HEK293 (cell line): ENCODE measurements around the gene KITLG.
"Not testable (repeated sequence)": the region's sequence is repeated elsewhere in the genome, so short reads cannot be mapped to it uniquely, and the experiment has no call there.

Source experiments
- CTCF ChIA-PET: fragments of 350-600 bp; formaldehyde crosslinking; extraction: SDS; loops from one replicate; lab custom pipeline; 2021; ENCODE audit warnings: antibody characterized with exemption; lab: Yijun Ruan, JAX
- POLR2A ChIA-PET: fragments of 300-600 bp; formaldehyde crosslinking; extraction: SDS; loops from one replicate; lab custom pipeline; 2020; ENCODE audit warnings: antibody characterized with exemption, inconsistent platforms; lab: Yijun Ruan, JAX
- H3K27ac ChIP-seq: fragments of 200-500 bp; sonication (Bioruptor generic); 2 replicates; pipeline ENCODE4 v1.5.1; 2014; ENCODE audit warnings: low read depth, low read length, control low read depth, inconsistent platforms; ENCODE audit errors: extremely low read depth
- H3K36me3 ChIP-seq, 2 experiments: fragments of 200-500 bp in 1 of 2; sonication (Bioruptor generic) in 1 of 2; 1 replicate in 1 of 2; 2 replicates in 1 of 2; pipeline ENCODE4 v1.5.1; 2014 to 2017; ENCODE audit warnings: inconsistent platforms in 2 of 2, low read length in 2 of 2; ENCODE audit not compliant: control insufficient read depth in 2 of 2, insufficient read depth in 1 of 2
- H3K4me1 ChIP-seq: fragments of 200-500 bp; sonication (Bioruptor generic); 2 replicates; pipeline ENCODE4 v1.5.1; 2014; ENCODE audit warnings: mild to moderate bottlenecking, low read length, inconsistent platforms; ENCODE audit not compliant: control insufficient read depth, insufficient read depth
- H3K4me3 ChIP-seq: 2 replicates; pipeline ENCODE4 v1.5.1; 2011; ENCODE audit warnings: low read depth, mild to moderate bottlenecking, control low read depth, low read length, moderate library complexity
- H3K9me3 ChIP-seq: fragments of 200-500 bp; sonication (Bioruptor generic); 2 replicates; pipeline ENCODE4 v1.5.1; 2014; ENCODE audit warnings: low read depth, low read length, inconsistent platforms; ENCODE audit not compliant: control insufficient read depth, insufficient read depth
- FEZF1 ChIP-seq: fragments of 450-650 bp; formaldehyde crosslinking; IDR thresholded peaks from 2 replicates; pipeline ENCODE4 v1.5.1; 2016; ENCODE audit warnings: missing biosample characterization, missing genetic modification characterization
- MYNN ChIP-seq: fragments of 450-650 bp; formaldehyde crosslinking; IDR thresholded peaks from 2 replicates; pipeline ENCODE4 v1.5.1; 2016; ENCODE audit warnings: missing biosample characterization, missing genetic modification characterization, borderline replicate concordance
- OSR2 ChIP-seq: fragments of 450-650 bp; formaldehyde crosslinking; IDR thresholded peaks from 2 replicates; pipeline ENCODE4 v1.5.1; 2016; ENCODE audit warnings: missing biosample characterization, missing genetic modification characterization
- PRDM1 ChIP-seq: fragments of 450-650 bp; formaldehyde crosslinking; IDR thresholded peaks from 2 replicates; pipeline ENCODE4; 2016; ENCODE audit warnings: missing biosample characterization, missing genetic modification characterization
- SP2 ChIP-seq: fragments of 450-650 bp; formaldehyde crosslinking; IDR thresholded peaks from 2 replicates; pipeline ENCODE4 v1.5.1; 2016; ENCODE audit warnings: missing biosample characterization, missing genetic modification characterization
- ZBTB48 ChIP-seq: fragments of 450-650 bp; formaldehyde crosslinking; IDR thresholded peaks from 2 replicates; pipeline ENCODE4 v1.5.1; 2016; ENCODE audit warnings: missing biosample characterization, missing genetic modification characterization
- ZFHX2 ChIP-seq: fragments of 450-650 bp; formaldehyde crosslinking; conservative IDR thresholded peaks from 2 replicates; pipeline ENCODE4 v1.5.1; 2016; ENCODE audit warnings: missing biosample characterization, missing genetic modification characterization
- ZNF114 ChIP-seq: fragments of 450-650 bp; formaldehyde crosslinking; IDR thresholded peaks from 2 replicates; pipeline ENCODE4 v1.5.0; 2017; ENCODE audit warnings: missing biosample characterization, missing genetic modification characterization
- ZNF133 ChIP-seq: fragments of 450-650 bp; formaldehyde crosslinking; IDR thresholded peaks from 2 replicates; pipeline ENCODE4 v1.5.1; 2016; ENCODE audit warnings: missing biosample characterization, missing genetic modification characterization
- ZNF140 ChIP-seq: fragments of 450-650 bp; formaldehyde crosslinking; IDR thresholded peaks from 2 replicates; pipeline ENCODE4 v1.5.1; 2016; ENCODE audit warnings: missing biosample characterization, missing genetic modification characterization
- ZNF157 ChIP-seq: fragments of 450-650 bp; formaldehyde crosslinking; IDR thresholded peaks from 2 replicates; pipeline ENCODE4 v1.5.1; 2016; ENCODE audit warnings: missing biosample characterization, missing genetic modification characterization
- ZNF169 ChIP-seq: fragments of 450-650 bp; formaldehyde crosslinking; IDR thresholded peaks from 2 replicates; pipeline ENCODE4 v1.5.1; 2016; ENCODE audit warnings: missing biosample characterization, missing genetic modification characterization
- ZNF202 ChIP-seq: fragments of 450-650 bp; formaldehyde crosslinking; IDR thresholded peaks from 2 replicates; pipeline ENCODE4 v1.5.1; 2016; ENCODE audit warnings: missing biosample characterization, missing genetic modification characterization, borderline replicate concordance
- ZNF248 ChIP-seq: fragments of 450-650 bp; formaldehyde crosslinking; IDR thresholded peaks from 2 replicates; pipeline ENCODE4 v1.5.1; 2017; ENCODE audit warnings: missing biosample characterization, missing genetic modification characterization
- ZNF394 ChIP-seq: fragments of 450-650 bp; formaldehyde crosslinking; IDR thresholded peaks from 2 replicates; pipeline ENCODE4 v1.5.1; 2016; ENCODE audit warnings: missing biosample characterization, missing genetic modification characterization, mild to moderate bottlenecking, moderate library complexity, borderline replicate concordance
- ZNF560 ChIP-seq: fragments of 450-650 bp; formaldehyde crosslinking; IDR thresholded peaks from 2 replicates; pipeline ENCODE4 v1.5.1; 2017; ENCODE audit warnings: missing biosample characterization, missing genetic modification characterization, borderline replicate concordance
- ZNF561 ChIP-seq: fragments of 450-650 bp; IDR thresholded peaks from 2 replicates; pipeline ENCODE4 v1.5.1; 2018; ENCODE audit warnings: missing biosample characterization, missing genetic modification characterization, borderline replicate concordance
- ZNF777 ChIP-seq: fragments of 450-650 bp; formaldehyde crosslinking; IDR thresholded peaks from 2 replicates; pipeline ENCODE4 v1.5.1; 2017; ENCODE audit warnings: missing biosample characterization, missing genetic modification characterization, borderline replicate concordance
- ZNF792 ChIP-seq: fragments of 450-650 bp; formaldehyde crosslinking; IDR thresholded peaks from 2 replicates; pipeline ENCODE4 v1.5.1; 2016; ENCODE audit warnings: missing biosample characterization, missing genetic modification characterization
- TF ChIP-seq, protein P1 (sequence below): IDR thresholded peaks from 2 replicates; pipeline ENCODE4 v1.6.1; 2011; ENCODE audit warnings: mild to moderate bottlenecking, low read depth, low read length, borderline replicate concordance
- TF ChIP-seq, protein P2 (sequence below): fragments of 450-650 bp; formaldehyde crosslinking; conservative IDR thresholded peaks from 2 replicates; pipeline ENCODE4 v1.5.1; 2016; ENCODE audit warnings: low read depth, missing biosample characterization, missing genetic modification characterization
- TF ChIP-seq, protein P3 (sequence below): fragments of 450-650 bp; formaldehyde crosslinking; IDR thresholded peaks from 2 replicates; pipeline ENCODE4 v1.5.1; 2016; ENCODE audit warnings: missing biosample characterization, missing genetic modification characterization
- TF ChIP-seq, protein P4 (sequence below): fragments of 450-650 bp; formaldehyde crosslinking; IDR thresholded peaks from 2 replicates; pipeline ENCODE4 v1.5.1; 2016; ENCODE audit warnings: missing biosample characterization, missing genetic modification characterization

KITLG gene

DNA sequence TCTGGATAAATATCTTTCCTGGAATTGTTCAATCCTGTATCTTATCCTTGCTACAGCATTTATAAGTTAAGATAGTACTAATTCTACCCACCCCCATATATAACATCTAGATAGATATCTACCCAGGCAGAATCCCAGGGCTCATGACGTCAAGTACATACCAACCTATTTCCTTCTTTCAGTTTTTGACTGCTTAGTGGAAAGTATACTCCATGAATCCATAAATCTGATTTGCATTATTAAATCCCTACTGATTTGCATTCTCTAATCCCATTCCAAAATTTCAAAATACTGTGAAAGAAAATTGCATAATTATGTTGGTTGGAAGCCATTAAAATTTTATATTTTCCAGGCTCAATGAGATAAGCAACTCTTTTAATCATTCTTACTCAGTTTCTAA is 111.7 kb downstream of the KITLG start:
- no peak for TF ChIP-seq ZNF114 (tag by site-specific recombination)
- no peak for TF ChIP-seq ZNF169
- TF ChIP-seq FEZF1 (tag by site-specific recombination), result no peak
- TF ChIP-seq PRDM1 (tag by site-specific recombination), result no peak
- no peak for TF ChIP-seq OSR2 (tag by site-specific recombination)
- TF ChIP-seq SP2 (tag by site-specific recombination), result no peak
- no peak for TF ChIP-seq ZNF140 (tag by site-specific recombination)
- no peak for TF ChIP-seq ZNF561 (tag by site-specific recombination)
- TF ChIP-seq ZNF777, result no peak
- TF ChIP-seq ZBTB48, result no peak
- TF ChIP-seq, protein P1, sequence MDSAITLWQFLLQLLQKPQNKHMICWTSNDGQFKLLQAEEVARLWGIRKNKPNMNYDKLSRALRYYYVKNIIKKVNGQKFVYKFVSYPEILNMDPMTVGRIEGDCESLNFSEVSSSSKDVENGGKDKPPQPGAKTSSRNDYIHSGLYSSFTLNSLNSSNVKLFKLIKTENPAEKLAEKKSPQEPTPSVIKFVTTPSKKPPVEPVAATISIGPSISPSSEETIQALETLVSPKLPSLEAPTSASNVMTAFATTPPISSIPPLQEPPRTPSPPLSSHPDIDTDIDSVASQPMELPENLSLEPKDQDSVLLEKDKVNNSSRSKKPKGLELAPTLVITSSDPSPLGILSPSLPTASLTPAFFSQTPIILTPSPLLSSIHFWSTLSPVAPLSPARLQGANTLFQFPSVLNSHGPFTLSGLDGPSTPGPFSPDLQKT, result no peak
- TF ChIP-seq ZFHX2 (tag by site-specific recombination), result no peak
- no peak for TF ChIP-seq ZNF394 (tag by site-specific recombination)
- TF ChIP-seq ZNF202 (tag by site-specific recombination), result no peak
- no peak for TF ChIP-seq MYNN (tag by site-specific recombination)
- no peak for TF ChIP-seq ZNF560 (tag by site-specific recombination)
- Histone ChIP-seq H3K4me3 (no peak overlapping the region), H3K9me3 (no peaks in the 10 kb centered on the region), H3K27ac (no peak overlapping the region), H3K36me3 (no peaks in the 10 kb centered on the region), H3K4me1 (no peaks in the 10 kb centered on the region)
- CTCF ChIA-PET, result no interaction called here
- POLR2A ChIA-PET, result no interaction called here

DNA sequence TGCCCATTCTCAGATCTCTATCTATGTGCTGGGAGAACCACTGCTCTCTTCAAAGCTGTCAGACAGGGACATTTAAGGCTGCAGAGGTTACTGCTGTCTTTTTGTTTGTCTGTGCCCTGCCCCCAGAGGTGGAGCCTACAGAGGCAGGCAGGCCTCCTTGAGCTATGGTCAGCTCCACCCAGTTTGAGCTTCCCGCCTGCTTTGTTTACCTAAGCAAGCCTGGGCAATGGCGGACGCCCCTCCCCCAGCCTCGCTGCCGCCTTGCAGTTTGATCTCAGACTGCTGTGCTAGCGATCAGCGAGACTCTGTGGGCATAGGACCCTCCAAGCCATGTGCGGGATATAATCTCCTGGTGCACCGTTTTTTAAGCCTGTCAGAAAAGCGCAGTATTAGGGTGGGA is 113.6 kb downstream of the KITLG start:
- H3K36me3 ChIP-seq, H3K27ac ChIP-seq, H3K4me3 ChIP-seq, H3K9me3 ChIP-seq, POLR2A ChIA-PET, CTCF ChIA-PET, H3K4me1 ChIP-seq: not testable (repeated sequence)

DNA sequence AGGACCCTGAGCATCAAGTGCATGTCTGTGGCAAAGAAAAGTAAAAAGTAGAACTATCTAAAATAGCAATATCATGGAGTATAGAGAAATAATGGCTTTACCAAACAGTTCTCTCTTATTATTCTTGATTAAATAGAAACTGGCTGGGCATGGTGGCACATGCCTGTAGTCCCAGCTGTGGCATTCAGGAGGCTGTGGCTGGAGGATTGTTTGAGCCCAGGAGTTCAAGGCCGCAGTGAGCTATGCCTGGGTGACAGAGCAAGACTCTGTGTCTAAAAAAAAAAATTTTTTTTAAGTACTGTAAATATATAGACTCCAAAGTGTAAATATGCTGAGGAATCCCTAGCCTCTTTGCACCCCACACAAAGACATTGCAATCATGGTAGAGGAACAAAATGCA is 121.9 kb downstream of the KITLG start:
- CTCF ChIA-PET, result no interaction called here
- POLR2A ChIA-PET, result no interaction called here
- no peaks in the 10 kb centered on the region for H3K9me3 ChIP-seq
- TF ChIP-seq ZNF248 (tag by site-specific recombination) (no peak), ZNF792 (tag by site-specific recombination) (no peak), ZNF157 (tag by site-specific recombination) (no peak), ZNF133 (no peak)
- TF ChIP-seq, protein P2, sequence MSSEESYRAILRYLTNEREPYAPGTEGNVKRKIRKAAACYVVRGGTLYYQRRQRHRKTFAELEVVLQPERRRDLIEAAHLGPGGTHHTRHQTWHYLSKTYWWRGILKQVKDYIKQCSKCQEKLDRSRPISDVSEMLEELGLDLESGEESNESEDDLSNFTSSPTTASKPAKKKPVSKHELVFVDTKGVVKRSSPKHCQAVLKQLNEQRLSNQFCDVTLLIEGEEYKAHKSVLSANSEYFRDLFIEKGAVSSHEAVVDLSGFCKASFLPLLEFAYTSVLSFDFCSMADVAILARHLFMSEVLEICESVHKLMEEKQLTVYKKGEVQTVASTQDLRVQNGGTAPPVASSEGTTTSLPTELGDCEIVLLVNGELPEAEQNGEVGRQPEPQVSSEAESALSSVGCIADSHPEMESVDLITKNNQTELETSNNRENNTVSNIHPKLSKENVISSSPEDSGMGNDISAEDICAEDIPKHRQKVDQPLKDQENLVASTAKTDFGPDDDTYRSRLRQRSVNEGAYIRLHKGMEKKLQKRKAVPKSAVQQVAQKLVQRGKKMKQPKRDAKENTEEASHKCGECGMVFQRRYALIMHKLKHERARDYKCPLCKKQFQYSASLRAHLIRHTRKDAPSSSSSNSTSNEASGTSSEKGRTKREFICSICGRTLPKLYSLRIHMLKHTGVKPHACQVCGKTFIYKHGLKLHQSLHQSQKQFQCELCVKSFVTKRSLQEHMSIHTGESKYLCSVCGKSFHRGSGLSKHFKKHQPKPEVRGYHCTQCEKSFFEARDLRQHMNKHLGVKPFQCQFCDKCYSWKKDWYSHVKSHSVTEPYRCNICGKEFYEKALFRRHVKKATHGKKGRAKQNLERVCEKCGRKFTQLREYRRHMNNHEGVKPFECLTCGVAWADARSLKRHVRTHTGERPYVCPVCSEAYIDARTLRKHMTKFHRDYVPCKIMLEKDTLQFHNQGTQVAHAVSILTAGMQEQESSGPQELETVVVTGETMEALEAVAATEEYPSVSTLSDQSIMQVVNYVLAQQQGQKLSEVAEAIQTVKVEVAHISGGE (tag by site-specific recombination), result no peak
- TF ChIP-seq, protein P3, sequence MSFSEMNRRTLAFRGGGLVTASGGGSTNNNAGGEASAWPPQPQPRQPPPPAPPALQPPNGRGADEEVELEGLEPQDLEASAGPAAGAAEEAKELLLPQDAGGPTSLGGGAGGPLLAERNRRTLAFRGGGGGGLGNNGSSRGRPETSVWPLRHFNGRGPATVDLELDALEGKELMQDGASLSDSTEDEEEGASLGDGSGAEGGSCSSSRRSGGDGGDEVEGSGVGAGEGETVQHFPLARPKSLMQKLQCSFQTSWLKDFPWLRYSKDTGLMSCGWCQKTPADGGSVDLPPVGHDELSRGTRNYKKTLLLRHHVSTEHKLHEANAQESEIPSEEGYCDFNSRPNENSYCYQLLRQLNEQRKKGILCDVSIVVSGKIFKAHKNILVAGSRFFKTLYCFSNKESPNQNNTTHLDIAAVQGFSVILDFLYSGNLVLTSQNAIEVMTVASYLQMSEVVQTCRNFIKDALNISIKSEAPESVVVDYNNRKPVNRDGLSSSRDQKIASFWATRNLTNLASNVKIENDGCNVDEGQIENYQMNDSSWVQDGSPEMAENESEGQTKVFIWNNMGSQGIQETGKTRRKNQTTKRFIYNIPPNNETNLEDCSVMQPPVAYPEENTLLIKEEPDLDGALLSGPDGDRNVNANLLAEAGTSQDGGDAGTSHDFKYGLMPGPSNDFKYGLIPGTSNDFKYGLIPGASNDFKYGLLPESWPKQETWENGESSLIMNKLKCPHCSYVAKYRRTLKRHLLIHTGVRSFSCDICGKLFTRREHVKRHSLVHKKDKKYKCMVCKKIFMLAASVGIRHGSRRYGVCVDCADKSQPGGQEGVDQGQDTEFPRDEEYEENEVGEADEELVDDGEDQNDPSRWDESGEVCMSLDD, result no peak
- TF ChIP-seq, protein P4, sequence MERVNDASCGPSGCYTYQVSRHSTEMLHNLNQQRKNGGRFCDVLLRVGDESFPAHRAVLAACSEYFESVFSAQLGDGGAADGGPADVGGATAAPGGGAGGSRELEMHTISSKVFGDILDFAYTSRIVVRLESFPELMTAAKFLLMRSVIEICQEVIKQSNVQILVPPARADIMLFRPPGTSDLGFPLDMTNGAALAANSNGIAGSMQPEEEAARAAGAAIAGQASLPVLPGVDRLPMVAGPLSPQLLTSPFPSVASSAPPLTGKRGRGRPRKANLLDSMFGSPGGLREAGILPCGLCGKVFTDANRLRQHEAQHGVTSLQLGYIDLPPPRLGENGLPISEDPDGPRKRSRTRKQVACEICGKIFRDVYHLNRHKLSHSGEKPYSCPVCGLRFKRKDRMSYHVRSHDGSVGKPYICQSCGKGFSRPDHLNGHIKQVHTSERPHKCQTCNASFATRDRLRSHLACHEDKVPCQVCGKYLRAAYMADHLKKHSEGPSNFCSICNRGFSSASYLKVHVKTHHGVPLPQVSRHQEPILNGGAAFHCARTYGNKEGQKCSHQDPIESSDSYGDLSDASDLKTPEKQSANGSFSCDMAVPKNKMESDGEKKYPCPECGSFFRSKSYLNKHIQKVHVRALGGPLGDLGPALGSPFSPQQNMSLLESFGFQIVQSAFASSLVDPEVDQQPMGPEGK (tag by site-specific recombination), result no peak

More for the DNA sequence above, 121.9 kb downstream of the KITLG start:
- Histone ChIP-seq H3K27ac (no peak overlapping the region), H3K4me1 (no peaks in the 10 kb centered on the region), H3K4me3 (no peak overlapping the region), H3K36me3 (no peaks in the 10 kb centered on the region)
